HPDE6-E6E7 (cell line): ENCODE data around the gene FAM171A1.
A peak's percentile ranks its signal among the peaks of the same experiment; 100 is the strongest.

Source experiments
- DNase-seq: peaks from one replicate; pipeline ENCODE4 v3.0.0; 2011; ENCODE audit warnings: missing footprints; ENCODE audit errors: extremely low spot score

The FAM171A1 gene

DNA sequence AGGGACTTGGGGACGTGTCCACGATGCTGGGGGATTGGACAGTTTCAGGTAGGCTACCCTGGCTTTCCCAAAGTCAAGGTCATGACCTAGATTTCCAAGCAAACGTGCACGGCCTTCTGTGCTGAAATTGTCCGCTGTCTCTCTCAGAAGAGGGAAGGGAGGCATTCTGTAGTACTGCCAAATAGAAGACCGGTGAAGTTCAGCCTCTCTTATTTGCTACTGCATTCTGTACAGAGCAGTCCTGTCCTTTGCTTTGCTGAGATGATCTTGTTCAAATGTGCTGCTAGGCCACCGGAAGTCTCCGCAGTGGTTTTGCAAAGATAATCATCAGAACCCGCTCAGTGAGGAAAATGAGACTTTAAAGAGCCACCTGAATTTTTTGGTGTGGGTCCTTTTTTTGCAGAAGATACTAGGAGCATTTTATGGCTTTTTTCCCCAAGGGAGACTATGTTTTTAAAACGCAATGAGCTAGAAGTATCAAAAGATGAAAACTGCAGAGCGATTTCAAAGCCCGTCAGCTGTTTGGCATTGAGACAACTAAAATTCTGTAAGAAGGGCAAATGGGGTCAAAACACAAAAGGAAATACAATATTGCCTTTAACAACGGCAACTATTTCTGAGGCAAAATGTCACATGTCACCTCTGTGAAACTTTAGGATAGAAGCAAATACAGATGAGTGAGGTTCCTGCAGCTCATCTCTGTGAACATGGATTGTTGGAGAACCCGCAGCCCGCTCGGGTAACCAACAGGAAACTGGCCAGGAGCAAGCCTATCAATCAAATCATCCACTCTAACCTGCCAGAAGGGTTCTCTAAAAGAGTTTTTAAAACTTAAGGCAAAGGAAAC, 201.3 kb downstream of the FAM171A1 start:
- no peak for DNase-seq

DNA sequence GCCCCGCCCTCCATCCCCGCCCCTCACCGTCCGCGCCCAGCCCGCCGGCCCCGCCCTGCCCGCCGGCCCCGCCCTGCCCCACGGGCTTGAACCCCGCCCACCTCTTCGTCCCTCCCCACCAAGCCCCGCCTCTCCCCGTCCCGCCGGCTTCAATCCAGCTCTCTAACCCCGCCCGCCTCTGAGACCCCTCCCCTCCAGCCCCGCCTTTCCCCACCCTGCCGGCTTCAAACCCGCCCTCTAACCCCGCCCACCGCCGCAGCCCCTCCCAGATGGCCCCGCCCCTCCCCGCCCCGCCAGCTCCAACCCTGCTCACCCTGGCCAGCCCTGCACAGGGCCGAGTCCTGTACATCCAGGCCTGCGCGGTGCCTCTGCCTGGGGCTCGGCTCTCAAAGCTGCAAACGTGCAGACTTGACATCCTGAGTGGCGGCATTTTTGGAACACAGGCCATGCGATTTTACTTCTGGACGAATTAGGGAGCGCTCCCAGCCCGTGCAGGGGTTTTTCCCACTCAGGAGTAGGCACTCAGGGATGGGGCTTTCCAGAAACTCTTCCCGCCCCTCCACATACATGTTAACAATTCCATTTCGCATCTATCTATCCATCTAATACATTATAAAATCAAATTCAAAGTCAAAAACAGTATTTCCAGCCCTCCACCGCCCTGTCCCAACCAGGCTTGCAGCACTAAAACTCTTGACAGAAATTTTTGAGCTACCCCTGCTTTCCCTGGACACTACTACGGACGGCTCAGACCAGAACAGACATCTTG, 202.1 kb downstream of the FAM171A1 start:
- peak; percentile 31 for DNase-seq

GRCh38 chr10:15168291-15168785, 202.8 kb downstream of the FAM171A1 start, which contains the start of gene NMT2:
TSS of gene NMT2 (minus strand) at chr10:15168693. CDS start at chr10:15168612, 81 bp downstream.
- peak; percentile 58 for DNase-seq

GRCh38 chr10:15167411-15168290, 203.4 kb downstream of the FAM171A1 start:
- peak; percentile 4 for DNase-seq

DNA sequence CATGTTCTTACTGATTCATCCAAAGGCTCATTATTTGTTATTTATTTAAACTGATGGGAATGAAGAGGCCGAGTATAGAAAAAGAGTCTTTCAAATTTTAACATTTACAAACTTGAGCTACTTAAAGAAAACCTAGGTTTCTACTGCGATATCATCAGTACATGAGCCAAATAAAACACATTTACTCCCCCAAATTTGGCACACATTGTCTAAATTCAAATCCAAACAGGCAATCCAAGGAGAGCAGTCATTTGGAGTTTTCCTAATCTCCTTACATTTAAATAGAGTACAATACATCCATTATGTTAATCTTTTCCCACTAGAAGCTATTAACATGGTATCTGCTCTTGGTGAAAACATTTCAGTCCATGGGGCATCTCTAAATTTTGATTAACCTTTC, 204.8 kb downstream of the FAM171A1 start:
- no peak for DNase-seq

DNA sequence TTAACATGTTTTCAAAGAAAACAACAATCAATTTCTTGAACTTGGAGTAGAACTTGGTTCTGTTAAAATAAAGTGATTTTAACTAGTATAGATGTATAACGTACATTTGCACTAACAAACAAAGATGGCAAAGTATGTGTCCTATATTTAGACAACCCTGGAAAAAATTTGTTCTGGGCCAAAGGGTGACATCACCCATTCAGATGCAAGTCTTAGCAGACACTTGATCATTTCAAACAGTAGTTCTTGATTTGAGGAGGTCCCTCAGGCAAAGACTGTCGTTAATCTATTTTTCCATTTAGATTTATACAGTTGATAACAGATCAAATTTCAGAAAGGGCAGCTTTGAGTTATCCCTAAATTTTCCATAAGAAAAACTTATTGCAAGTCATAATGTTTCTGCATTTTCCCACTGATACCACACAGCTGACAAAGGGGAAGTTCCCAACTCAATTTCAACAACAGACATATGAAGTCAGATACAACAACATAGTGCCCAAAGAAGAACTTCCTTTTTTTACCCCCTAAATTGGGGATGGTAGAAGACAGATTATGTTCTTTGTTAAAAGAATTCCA, 207.7 kb downstream of the FAM171A1 start:
- DNase-seq: no peak
